VCaP (cell line): ENCODE results near the gene RNF144A.

ENCODE experiments used
- H3K27ac ChIP-seq: fragments of 450-650 bp; 2 replicates; pipeline ENCODE4 v1.5.1; 2017
- TF ChIP-seq, protein P1 (sequence below): fragments of 450-650 bp; conservative IDR thresholded peaks from 2 replicates; pipeline ENCODE4 v1.5.1; 2017; ENCODE audit warnings: mild to moderate bottlenecking, moderate library complexity

RNF144A gene

DNA sequence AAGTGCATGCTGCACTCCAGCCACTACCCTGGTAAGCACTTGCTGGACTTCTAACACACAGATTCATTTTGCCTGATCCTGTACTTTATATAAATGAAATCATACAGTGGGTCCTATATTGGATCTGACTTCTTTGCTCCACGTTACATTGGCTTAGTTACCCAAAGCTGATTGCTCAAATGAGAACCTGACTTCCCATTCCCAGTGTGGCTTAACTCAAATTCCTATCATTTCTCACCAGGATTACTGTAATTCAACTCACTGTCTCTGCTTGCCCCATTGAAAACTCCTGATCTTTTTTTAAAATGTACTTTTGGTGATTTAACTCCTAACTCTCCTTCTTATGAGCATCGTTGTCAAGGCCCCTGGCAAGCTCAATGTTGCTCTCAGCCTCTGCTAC, 38.2 kb upstream of the RNF144A start:
- TF ChIP-seq, protein P1, sequence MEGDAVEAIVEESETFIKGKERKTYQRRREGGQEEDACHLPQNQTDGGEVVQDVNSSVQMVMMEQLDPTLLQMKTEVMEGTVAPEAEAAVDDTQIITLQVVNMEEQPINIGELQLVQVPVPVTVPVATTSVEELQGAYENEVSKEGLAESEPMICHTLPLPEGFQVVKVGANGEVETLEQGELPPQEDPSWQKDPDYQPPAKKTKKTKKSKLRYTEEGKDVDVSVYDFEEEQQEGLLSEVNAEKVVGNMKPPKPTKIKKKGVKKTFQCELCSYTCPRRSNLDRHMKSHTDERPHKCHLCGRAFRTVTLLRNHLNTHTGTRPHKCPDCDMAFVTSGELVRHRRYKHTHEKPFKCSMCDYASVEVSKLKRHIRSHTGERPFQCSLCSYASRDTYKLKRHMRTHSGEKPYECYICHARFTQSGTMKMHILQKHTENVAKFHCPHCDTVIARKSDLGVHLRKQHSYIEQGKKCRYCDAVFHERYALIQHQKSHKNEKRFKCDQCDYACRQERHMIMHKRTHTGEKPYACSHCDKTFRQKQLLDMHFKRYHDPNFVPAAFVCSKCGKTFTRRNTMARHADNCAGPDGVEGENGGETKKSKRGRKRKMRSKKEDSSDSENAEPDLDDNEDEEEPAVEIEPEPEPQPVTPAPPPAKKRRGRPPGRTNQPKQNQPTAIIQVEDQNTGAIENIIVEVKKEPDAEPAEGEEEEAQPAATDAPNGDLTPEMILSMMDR, result no peak
- no peak overlapping the region for H3K27ac ChIP-seq

DNA sequence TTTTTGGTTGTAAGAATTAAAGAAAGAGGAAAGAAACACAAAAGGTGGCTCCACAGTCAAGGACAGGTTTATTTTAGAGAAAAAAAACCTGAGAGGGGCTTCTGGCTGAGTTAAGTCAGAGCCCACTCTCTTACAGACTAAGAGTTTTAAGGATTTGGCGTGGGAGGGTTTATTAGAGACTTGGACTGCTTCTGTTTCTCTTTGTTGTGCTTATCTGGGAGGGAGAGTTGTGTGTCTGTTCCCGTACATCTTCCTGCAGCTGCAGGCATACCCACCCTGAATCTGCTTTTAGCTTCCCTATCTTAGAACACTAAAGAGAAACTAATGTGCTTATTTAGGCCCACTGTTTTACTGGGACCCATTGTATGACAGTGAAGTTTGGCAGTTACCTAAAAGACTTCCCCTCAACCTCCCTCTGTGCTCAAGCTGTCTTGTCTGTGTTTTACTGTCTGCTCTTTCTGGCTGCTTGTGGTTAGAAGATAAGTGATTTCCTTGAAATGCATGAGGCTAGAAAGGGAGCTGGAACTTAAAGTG, 36.9 kb upstream of the RNF144A start:
- TF ChIP-seq, protein P1, result no peak
- no peak overlapping the region for H3K27ac ChIP-seq

DNA sequence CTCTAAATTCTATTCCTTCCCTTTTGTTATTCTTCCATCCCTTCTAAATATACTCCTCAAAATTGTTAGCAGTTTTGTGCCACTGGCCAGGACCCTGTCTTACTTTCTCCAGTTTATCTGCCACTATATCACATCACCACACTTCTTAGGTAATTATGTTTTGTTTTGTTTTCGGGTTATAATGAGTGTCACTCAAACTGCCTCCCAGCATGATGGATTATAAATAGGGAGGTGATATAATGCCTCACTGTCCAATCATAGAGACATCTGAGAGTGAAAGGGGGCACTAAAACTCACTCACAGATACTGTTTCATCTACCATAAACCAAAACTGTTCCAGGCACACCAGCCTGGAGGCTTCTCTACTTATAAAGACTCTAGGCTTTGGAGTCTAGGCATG, 36.2 kb upstream of the RNF144A start:
- H3K27ac ChIP-seq, result no peak overlapping the region
- TF ChIP-seq, protein P1, result no peak

DNA sequence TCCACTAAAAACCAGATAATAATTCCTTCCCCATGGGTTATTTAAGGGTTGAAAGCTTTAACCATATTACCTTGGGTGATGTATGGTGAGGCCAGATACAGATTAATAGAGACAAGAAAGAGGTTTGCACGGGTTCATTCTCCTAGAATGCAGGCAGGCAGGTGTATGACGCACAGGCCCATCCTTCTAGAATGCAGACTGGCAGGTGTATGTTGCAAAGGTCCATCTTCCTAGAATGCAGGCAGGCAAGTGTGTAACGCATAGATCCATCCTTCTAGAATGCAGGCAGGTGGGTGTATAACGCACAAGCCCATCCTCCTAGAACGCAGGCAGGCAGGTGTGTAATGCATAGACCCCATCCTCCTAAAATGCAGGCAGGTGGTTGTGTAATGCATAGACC, 35.7 kb upstream of the RNF144A start:
- no peak overlapping the region for H3K27ac ChIP-seq

DNA sequence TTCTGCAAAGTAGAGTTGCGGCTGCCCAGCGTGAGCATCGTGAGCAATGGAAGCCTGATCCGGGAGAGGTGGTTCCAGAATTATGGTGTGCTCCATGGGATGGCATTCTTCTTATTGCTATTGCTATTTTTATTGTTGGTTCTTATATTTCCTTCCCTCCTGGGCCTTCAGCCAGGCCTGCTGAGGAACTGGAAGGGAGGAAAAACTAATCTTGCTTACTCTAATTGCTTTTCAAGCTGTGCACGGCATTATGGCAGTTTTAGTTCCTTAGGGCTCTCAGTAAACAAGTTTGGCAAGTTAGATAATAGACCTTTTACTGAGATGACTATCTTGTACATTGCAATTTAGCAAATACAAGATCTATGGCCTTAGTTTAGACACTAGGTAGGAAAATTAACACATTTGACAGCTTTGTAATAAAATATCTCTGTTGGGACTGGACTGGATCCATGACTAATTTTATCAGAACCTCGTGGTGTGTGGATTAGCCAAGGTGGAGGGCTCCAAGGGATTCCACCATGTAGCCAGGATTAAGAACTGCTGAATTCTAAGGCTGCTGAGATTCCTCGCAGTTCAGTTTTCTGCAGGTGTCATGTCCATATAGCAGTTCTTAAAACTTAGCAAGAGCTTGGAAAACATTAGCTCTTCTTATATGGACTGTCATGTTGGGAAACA, 33.6 kb upstream of the RNF144A start:
- TF ChIP-seq, protein P1, result no peak
- peak overlapping the region; percentile 88 for H3K27ac ChIP-seq

More for the DNA sequence above, 35.7 kb upstream of the RNF144A start:
- TF ChIP-seq, protein P1, result no peak

DNA sequence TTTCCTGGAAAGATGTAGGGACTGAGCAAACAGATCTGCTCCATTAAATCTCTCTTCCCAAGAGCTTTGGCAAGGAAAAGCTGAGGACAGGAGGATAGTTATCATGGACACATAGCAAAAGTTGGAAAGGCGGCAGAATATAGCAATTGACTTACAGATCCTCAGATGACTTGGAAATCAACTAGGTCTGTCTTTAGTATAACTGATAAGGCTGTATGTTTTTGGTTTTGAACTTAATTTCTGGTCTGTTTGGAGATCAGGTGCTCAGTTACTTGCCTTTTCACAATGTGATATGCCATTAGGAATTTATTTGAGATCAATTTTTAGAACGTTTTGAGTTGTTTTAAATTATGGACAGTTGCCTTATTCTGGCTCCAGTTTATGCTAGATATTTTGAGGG, 31.7 kb upstream of the RNF144A start:
- H3K27ac ChIP-seq, result no peak overlapping the region; the same call in 1 of the 2 replicates
- TF ChIP-seq, protein P1, result no peak

DNA sequence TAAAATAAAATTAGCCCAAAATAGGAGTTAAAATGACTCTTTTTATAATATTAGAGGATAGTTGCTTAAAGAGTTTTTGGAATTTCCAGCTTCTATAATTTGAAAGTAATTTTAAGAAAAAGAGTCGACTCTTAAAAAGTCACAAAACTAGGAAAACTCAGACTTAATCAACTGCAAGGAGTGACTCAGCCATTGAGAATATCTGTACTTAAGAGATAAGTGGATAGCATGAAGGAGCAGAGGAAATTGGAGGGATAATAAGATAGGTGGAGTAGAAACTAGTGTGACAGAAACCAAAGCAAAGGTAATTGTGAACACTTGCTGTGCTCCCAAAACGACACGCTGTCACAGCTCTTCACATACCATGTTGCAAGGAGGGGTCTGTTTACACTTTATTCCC, 31.2 kb upstream of the RNF144A start:
- no peak overlapping the region for H3K27ac ChIP-seq
- TF ChIP-seq, protein P1, result no peak
